Endothelial cell of hepatic sinusoid (primary cell): Measurements from ENCODE around the gene PYCARD.

Experiments
- in situ Hi-C: cut with HindIII; loops from 2 replicates; pipeline ENCODE4 v1.10.0; 2017; ENCODE audit warnings: low sequenced_read_pairs

Gene PYCARD

DNA sequence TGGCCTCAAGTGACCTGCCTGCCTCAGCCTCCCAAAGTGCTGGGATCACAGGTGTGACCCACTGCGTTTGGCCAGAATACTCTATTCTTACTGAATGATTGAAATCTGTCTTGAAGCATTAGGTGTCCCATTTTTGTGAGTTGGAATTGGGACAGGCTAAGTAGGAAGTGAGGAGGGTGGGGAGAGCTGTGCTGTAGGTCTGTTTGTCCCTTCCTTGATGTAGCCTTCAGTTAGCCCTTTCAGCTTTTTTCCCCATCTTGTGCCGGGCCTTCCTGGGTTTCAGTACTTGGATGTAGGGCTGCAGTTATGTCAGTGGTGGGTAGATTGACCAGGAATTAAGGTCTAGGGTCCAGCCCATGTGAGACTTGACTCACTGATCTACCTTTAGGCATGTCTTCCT is 8.7 kb downstream of the PYCARD start:
- in situ Hi-C loops = no loop called here

DNA sequence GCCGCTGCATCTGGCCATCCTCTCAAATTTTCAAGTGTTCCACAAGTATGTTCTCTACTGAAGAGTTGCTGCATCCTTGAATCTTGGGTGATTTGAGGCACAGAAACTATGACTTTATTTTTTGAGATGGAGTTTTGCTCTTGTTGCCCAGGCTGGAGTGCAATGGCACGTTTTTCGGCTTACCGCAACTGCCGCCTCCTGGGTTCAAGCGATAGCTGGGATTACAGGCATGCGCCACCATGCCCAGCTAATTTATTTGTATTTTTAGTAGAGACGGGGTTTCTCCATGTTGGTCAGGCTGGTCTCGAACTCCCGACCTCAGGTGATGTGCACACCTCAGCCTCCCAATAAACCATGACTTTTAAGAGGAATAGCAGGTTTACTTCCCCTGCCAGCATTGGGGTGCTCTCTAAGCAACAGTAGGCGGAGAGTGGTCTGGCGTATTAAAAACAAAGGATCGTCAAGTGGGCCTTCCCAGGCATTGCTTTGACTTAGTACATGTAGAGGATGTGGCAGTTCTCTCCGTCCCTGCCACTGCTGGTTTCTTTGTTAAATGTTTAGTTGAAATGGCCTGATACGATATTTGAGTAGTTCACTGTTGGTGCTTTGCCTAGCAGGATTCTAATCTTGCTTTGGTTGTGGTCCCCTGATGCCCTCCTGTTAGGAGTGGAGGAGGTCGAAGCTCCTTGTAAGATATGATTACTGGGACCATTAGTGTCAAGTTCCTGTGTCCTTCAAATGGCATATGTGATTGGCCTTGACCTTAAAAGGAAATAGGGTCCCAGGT is 9.5 kb downstream of the PYCARD start:
- in situ Hi-C loops = no loop called here

DNA sequence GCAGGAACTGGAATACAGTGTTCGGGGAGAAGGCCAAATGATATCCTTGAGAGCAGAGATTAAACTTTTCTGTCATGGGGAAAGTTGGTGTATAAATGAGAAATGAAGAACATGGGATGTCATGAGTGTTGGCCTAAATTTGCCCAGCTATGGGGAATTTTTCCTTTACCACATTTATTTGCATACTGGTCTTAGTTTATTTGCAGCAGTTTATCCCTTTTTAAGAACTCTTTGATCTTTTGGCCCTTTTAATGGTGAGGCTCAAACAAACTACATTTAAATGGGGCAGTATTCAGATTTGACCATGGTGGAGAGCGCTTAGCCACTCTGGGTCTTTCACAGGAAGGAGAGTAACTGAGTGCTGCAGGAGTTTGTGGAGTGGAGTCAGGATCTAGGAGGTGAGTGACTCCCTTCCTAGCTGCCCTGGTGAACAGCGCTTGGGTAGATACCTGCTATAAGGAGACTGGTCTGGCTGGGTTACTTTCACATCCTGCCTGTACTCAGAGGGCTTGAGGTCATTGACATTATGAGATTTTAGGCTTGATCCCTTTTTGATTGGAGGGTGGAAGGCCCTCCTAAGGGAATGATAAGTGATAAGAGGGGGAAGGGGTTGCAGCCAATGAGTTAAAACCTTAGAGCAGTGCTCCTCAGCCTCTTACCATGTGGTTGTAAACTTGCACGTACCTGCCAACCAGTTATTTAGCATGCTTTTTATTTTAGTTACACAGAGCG is 10.7 kb downstream of the PYCARD start:
- in situ Hi-C loops = no loop called here

DNA sequence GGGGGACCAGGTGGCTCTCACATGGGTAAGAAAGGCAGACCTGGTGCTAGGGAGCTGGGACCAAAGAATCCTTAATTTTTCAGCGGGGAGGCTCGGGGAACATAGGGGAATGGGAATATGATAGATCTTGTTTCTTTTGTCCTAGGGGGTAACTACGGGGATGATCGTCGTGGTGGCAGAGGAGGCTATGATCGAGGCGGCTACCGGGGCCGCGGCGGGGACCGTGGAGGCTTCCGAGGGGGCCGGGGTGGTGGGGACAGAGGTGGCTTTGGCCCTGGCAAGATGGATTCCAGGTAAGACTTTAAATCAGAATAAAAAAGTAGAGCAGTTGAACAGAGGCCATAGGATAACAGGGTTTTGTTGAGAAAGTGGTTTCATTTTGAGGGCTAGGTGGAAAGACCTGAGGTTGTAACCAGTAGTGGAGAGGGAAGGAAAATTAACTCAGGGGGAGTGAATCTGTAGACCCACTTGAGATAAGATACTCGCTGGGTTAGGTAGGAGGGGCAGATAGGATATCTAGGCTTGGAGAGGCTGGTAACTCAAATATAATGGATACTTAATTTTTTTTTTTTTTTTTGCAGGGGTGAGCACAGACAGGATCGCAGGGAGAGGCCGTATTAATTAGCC is 11.6 kb downstream of the PYCARD start:
- in situ Hi-C loops = no loop called here

- in situ Hi-C loops = no loop called here
Measured at GRCh38 chr16:31190061-31190460, 12.5 kb downstream of the PYCARD start.

- in situ Hi-C loops = no loop called here
Measured at GRCh38 chr16:31189412-31189778, 13.2 kb downstream of the PYCARD start.

DNA sequence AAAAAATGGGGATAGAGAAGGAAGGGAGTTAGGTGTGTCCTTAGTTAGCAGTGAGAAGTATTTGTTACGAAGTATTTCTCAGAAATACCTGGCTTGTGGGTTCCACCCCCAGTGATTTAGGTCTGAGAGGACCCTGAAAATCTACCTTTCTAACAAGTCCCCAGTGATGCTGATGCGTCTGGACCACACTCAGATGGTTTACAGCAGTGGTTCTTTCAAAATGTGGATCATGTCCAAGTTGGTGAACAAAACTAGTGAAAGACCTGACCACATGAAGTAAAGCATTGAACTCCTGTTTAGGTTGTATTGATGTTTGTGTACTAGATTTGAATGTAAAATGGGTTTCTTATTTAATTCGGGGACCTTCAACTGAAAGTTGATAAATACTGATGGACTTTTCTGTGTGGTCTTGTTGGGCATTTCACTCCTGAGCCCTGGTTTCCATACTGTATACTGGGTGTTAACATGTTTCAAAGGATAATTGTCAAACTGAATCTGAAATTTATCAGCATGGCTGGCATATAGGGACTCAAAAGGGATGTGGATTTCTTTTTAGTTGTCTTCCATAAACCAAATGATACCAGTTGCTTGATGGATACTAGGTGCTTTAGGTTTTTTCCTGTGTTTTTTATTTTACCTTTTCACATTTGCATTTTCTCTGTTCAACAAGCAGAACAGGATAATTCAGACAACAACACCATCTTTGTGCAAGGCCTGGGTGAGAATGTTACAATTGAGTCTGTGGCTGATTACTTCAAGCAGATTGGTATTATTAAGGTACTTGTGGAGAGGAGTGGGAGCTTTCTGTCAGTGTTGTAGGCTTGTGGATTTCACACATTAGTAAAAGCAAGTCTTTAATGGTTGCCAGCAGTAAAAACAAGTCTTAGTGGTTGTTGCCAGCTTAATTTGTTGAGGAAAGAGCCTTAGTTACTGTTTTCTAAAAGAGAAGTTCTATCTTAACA is 13.8 kb downstream of the PYCARD start:
- in situ Hi-C loops = no loop called here

GRCh38 chr16:31187808-31188189 is 14.8 kb downstream of the PYCARD start:
- in situ Hi-C loops = no loop called here

DNA sequence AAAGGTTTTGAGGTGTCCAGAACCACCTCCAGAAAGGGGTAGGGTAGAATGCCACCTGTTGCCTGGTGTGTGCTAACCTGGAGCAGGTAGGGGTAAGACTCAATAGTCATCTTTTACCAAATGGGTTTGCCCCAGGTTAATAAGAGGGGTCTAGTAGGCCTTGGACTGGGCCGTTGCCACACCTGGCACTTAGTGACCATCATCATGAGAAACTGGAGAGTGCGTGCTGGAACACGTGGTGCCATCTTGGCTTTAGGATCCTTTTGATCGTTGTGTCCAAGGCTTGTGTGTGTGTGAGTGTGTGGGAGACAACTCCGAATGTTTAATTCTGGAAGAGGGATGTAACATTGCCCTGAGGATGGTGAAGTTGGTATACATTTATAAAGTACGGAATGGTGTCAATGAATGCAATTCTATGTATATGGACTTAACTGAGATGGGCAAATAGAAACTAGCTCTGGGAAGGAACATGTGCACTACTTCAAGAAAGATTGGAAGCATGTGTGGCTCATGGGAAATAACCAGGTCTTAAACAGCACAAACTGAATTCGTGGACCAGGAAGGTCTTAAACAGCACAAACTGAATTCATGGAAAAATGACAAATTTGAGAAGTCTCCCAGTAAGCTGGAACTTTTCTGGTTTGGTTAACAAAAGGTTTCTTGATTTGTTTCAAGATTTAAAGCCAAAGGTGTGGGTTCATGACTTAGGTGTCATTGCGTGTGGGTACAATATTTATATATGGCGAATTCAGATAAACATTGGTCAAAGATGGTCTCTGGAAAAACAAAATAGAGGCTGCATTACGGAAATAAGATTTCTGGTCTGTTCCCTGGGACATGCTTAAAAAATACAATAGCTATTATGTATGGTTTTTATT is 15.4 kb downstream of the PYCARD start:
- in situ Hi-C loops = no loop called here

- in situ Hi-C loops = no loop called here
Measured at GRCh38 chr16:31186176-31186575, 16.4 kb downstream of the PYCARD start.

GRCh38 chr16:31185339-31185738 is 17.2 kb downstream of the PYCARD start:
- in situ Hi-C loops = no loop called here

GRCh38 chr16:31184888-31185287 is 17.7 kb downstream of the PYCARD start:
- in situ Hi-C loops = no loop called here

GRCh38 chr16:31183432-31184428 is 18.8 kb downstream of the PYCARD start:
- in situ Hi-C loops = no loop called here

DNA sequence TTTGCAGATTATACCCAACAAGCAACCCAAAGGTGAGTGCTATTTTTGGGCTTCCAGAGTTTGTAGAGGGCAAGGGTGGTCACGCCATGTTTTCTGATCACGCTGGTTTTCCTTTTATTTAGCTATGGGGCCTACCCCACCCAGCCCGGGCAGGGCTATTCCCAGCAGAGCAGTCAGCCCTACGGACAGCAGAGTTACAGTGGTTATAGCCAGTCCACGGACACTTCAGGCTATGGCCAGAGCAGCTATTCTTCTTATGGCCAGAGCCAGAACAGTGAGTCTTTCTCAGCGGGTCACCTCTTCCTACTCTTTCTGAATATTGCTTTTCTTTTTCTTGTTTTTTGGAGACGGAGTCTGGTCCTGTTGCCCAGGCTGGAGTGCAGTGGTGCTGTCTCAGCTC is 20.2 kb downstream of the PYCARD start:
- in situ Hi-C loops = no loop called here

DNA sequence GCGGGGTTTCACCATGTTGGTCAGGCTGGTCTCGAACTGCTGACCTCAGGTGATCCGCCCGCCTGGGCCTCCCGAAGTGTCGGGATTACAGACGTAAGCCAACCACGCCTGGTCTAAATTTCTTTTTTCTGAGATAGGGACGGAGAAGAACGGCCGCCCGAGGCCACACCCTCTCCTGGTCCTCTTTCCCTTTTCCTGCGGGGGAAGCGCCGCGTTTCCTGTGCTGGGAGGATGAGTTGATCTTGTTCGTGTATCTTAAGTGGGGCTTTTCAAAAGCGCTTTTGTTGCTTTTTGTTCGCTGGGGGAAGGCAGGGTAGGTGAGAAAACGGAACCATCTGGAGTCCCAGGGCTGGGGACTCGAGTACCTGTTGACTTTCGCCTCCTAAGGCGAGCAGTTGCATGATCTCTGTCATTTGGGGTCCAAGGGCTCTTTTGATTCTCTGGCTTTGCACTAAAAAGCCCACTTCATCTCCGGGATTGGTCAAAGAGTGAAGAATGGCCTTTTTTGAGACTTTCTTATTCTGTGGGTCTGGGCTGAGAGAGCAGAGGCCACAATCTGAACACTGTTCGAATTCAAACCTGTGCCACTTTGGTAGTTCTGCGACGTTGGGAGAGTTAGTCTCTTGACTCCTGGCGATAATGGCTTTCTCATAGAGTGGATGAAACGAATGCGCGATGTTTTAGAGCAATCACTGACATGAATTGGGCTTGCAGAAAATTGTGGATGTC is 21.3 kb downstream of the PYCARD start:
- in situ Hi-C loops = no loop called here

GRCh38 chr16:31179747-31180459 is 22.7 kb downstream of the PYCARD start, which contains the start of gene FUS:
FUS (plus strand) TSS chr16:31180139; CDS start chr16:31180215, 76 bp downstream.
- in situ Hi-C loops = no loop called here

GRCh38 chr16:31179219-31179746 is 23.3 kb downstream of the PYCARD start:
- in situ Hi-C loops = no loop called here
